CD8-positive, alpha-beta memory T cell (primary cell): Measurements from ENCODE around the gene CGB5. TPM values are rescaled to one million over a fixed set of nuclear protein-coding genes. Genes with fewer than 3 reads are reported as not detected.
"Not testable (repeated sequence)": the region's sequence is repeated elsewhere in the genome, so short reads cannot be mapped to it uniquely, and the experiment has no call there.

ENCODE experiments used
- CTCF ChIA-PET: fragments of 350-600 bp; sonication (Branson Sonifier 250); formaldehyde crosslinking; loops from one replicate; lab custom pipeline; 2021; ENCODE audit warnings: antibody characterized with exemption; lab: Charles Lee
- POLR2A ChIA-PET: fragments of 350-600 bp; sonication (Branson Sonifier 250); formaldehyde crosslinking; loops from one replicate; lab custom pipeline; 2021; ENCODE audit warnings: antibody characterized with exemption; lab: Charles Lee
- DNase-seq, 5 donors: peaks; one replicate each; pipeline versions ENCODE4 v3.0.0 to v3.0.0-alpha.2; 2020 to 2022; ENCODE audit warnings: mixed read lengths in 1 of 5
- H3K27ac ChIP-seq: one replicate; pipeline ENCODE4 v1.7.0; 2013; ENCODE audit warnings: low read depth, mild to moderate bottlenecking, low read length, moderate library complexity
- H3K27me3 ChIP-seq: 2 replicates; pipeline ENCODE4 v1.7.0; 2013; ENCODE audit warnings: low read length, mild to moderate bottlenecking; ENCODE audit not compliant: insufficient read depth, poor library complexity, severe bottlenecking
- H3K36me3 ChIP-seq: 2 replicates; pipeline ENCODE4 v1.7.0; 2013; ENCODE audit warnings: mild to moderate bottlenecking, low read length, moderate library complexity; ENCODE audit not compliant: insufficient read depth
- H3K4me1 ChIP-seq: 2 replicates; pipeline ENCODE4 v1.7.0; 2013; ENCODE audit warnings: mild to moderate bottlenecking, low read length, moderate library complexity; ENCODE audit not compliant: insufficient read depth
- H3K4me3 ChIP-seq: 2 replicates; pipeline ENCODE4 v1.7.0; 2013; ENCODE audit warnings: mild to moderate bottlenecking, low read length
- H3K9me3 ChIP-seq: 2 replicates; pipeline ENCODE4 v1.7.0; 2013; ENCODE audit warnings: mild to moderate bottlenecking, low read length
- H3K27ac Mint-ChIP-seq, 8 donors: one replicate each; pipeline ENCODE4 v1.8.0; 2020 to 2021; ENCODE audit warnings: mixed read lengths in 8 of 8, mild to moderate bottlenecking in 6 of 8, inconsistent platforms in 3 of 8, moderate library complexity in 3 of 8
- H3K27me3 Mint-ChIP-seq, 2 donors: one replicate each; pipeline ENCODE4 v1.8.0; 2020 to 2021; ENCODE audit warnings: mixed read lengths in 2 of 2, mild to moderate bottlenecking in 1 of 2, moderate library complexity in 1 of 2
- H3K36me3 Mint-ChIP-seq, 3 donors: one replicate each; pipeline ENCODE4 v1.8.0; 2020 to 2021; ENCODE audit warnings: mixed read lengths in 3 of 3, inconsistent platforms in 1 of 3, mild to moderate bottlenecking in 1 of 3
- H3K4me1 Mint-ChIP-seq, 3 donors: one replicate each; pipeline ENCODE4 v1.8.0; 2020 to 2021; ENCODE audit warnings: mixed read lengths in 3 of 3, inconsistent platforms in 1 of 3, mild to moderate bottlenecking in 1 of 3
- H3K4me3 Mint-ChIP-seq, 7 donors: one replicate each; pipeline ENCODE4 v1.8.0; 2020 to 2021; ENCODE audit warnings: mixed read lengths in 7 of 7, mild to moderate bottlenecking in 6 of 7, moderate library complexity in 4 of 7, inconsistent platforms in 2 of 7
- H3K9me3 Mint-ChIP-seq, 5 donors: one replicate each; pipeline ENCODE4 v1.8.0; 2020 to 2022; ENCODE audit warnings: mixed read lengths in 5 of 5, mild to moderate bottlenecking in 3 of 5, moderate library complexity in 2 of 5, inconsistent platforms in 1 of 5
- polyA plus RNA-seq: library from polyadenylated mRNA; unstranded; fragments of 300-500 nt; fragmentation: Illumina TruSeq; gene quantifications from one replicate; pipeline ENCODE4 v1.2.3, GENCODE V29; 2021
- total RNA-seq, 2 experiments: library from RNA; stranded (reverse); gene quantifications; one replicate each; pipeline ENCODE4 v1.2.3, GENCODE V29; 2021

CGB5 gene
- total and polyA plus RNA-seq, 3 experiments from 2014 or later, result not detected

DNA sequence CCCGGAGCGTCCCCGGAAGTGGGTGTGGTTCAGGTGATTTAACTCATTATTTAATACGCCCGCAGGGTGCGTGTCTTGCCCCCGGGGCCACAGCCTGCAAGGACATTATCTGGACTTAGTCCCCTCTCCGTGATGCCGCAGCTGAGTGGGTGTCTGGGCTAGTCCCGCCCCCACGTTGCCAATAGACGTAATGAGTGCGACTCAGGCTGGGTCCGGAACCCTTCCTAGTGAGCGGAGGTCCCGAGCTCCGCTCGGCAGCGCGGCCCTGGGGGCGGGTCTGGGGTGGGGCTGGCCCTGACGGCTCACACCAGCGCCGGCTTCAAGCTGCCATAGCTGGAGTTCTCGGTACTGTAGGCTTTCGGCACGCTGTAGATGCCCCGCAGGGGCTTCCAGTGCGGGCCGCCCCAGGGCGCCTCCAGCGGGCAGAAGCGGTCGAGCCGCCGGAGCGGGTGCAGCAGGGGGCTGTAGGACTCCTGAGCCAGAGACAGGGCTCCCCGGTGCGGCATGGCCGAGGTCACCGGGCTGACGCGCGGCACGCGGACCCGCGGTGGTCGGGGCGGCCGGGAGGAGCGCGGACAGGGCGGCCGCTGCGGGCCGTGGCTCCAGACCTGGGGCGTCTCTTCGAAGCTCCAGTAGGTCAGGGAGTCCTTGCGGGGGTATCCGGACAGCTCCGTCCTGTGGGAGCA is 25.8 kb upstream of the CGB5 start:
- Histone ChIP-seq H3K4me1 (peaks cover 6% of the 10 kb centered on the region), H3K36me3 (no peaks in the 10 kb centered on the region), H3K9me3 (no peaks in the 10 kb centered on the region), H3K27ac (no peak overlapping the region), H3K4me3 (peak overlapping the region; percentile 61), H3K27me3 (no peaks in the 10 kb centered on the region)
- Mint-ChIP-seq H3K9me3 (no peaks in the 10 kb centered on the region), H3K27me3 (no peaks in the 10 kb centered on the region), H3K4me3 (peak overlapping the region; percentile 77 to 94 (median 89)), H3K4me1 (peaks cover 21 to 42% (median 23%) of the 10 kb centered on the region in 3 donors), H3K36me3 (peaks cover 0 to 16% (median 0%) of the 10 kb centered on the region in 3 donors), H3K27ac (peak overlapping the region in 7 of 8 donors; percentile 17 to 92 (median 68))
- CTCF ChIA-PET, result interaction anchor here (0.8 to 3.4 kb wide), 7 partner anchors 9 to 52 kb away, joined by 3 to 25 read pairs (median 10); partner anchors contain the start of genes FTL, GYS1 and RUVBL2
- POLR2A ChIA-PET, result interaction anchor here (0.5 to 1.6 kb wide), 4 partner anchors 24 to 749 kb away, joined by 3 to 10 read pairs (median 3); partner anchors contain the start of genes AP2A1, GYS1 and RUVBL2
- DNase-seq, result peak; percentile 54 to 80 (median 65)

DNA sequence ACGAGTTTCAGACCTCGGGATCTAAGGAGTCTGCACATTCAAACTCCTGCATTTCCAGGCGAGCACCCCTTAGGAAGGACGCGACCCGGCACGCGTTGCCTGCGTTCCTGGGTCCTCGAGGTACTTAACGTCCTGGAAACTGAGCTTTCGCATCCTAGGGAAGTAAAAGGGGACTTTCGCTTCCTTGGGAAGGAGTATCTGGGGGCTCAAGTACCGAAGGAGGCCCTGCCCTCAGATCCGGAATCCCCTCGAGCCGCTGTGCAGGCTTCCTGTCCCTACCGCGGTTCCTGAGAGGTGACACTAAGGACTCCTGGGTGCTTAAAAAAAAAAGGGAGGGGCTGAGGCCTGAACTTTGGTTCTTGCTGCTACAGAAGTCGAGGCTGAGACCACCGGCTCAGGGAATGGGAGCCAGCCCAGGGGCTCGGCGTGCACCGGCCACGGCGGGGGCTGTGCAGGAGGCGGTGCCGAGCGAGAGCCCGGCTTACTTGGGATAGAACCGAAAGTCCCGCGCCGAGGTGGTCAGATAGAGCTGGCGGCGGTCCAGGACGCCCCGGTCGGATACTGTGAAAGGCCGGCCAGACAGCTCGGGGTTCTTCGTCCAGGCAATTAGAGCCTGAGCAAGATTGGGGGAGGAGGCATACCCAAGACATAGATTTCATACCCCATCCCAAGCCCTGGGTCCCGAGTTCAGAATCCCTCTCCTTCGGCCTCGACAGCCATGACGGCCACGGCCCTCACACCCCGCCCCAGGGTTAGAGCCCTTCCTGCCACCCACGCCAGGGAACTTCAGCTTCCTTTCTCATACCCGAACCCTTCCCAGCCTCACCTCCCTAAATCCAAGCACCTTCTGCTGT is 25.0 kb upstream of the CGB5 start:
- H3K9me3 Mint-ChIP-seq, result not testable (repeated sequence)

DNA sequence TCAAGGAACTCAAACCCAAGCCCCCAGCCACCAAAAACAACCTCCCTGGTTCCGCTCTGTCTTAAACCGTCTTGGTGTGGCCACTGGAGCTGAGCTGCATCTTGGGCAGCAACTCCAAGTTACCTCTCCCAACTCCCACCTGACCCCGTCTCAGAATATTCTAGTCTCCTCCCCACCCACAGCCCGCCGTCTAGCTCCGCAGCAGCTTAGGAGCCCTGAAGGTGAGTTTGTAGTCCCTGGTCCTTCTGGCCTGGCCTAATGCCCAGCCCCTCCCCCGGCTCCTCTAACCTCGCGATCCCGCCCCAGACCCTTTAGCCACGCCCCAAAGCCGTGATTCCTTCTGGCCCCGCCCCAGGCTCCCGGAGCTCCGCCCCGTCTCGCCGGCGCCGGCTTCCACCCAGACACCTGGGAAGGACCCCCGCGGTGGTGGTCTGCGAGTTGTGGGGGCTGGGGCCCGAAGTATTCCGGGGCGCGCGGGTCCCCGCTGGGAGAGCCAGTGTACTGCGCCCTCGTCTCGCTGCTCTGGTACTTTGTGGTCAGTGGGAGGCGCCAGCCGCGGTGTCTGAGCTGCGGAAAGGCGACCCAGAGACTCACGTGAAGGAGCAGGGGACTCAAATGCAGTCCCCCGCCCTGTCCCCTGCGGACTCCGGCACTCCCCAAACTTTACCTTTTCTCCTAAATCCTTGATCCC is 24.3 kb upstream of the CGB5 start:
- H3K27ac ChIP-seq, result no peak overlapping the region
- ChIA-PET CTCF (interaction anchor here (0.7 to 3.4 kb wide), 5 partner anchors 20 to 87 kb away, joined by 3 to 25 read pairs (median 10); partner anchors contain the start of genes GYS1 and RUVBL2), POLR2A (interaction anchor here (0.8 to 1.6 kb wide), 2 partner anchors 26 kb away, joined by 4 to 10 read pairs; partner anchors contain the start of genes GYS1 and RUVBL2)
- no peaks in the 10 kb centered on the region for H3K27me3 Mint-ChIP-seq
- peaks cover 21 to 42% (median 23%) of the 10 kb centered on the region in 3 donors for H3K4me1 Mint-ChIP-seq
- peaks cover 6% of the 10 kb centered on the region for H3K4me1 ChIP-seq
- no peaks in the 10 kb centered on the region for H3K9me3 Mint-ChIP-seq
- H3K27ac Mint-ChIP-seq, result peak overlapping the region in 6 of 8 donors; percentile 40 to 93 (median 84)
- no peaks in the 10 kb centered on the region for H3K36me3 ChIP-seq
- no peaks in the 10 kb centered on the region for H3K27me3 ChIP-seq
- peak overlapping the region; percentile 77 to 94 (median 89) for H3K4me3 Mint-ChIP-seq
- H3K36me3 Mint-ChIP-seq, result peaks cover 0 to 7% (median 0%) of the 10 kb centered on the region in 3 donors
- H3K4me3 ChIP-seq, result peak overlapping the region; percentile 61
- no peaks in the 10 kb centered on the region for H3K9me3 ChIP-seq
- DNase-seq, result peak; percentile 47 to 74 (median 61)

More for the DNA sequence above, 25.0 kb upstream of the CGB5 start:
- H3K36me3 ChIP-seq, H3K27me3 ChIP-seq, H3K27me3 Mint-ChIP-seq, H3K27ac ChIP-seq, H3K4me1 ChIP-seq, H3K9me3 ChIP-seq: not testable (repeated sequence)
- peaks cover 21 to 42% (median 23%) of the 10 kb centered on the region in 3 donors for H3K4me1 Mint-ChIP-seq
- peak overlapping the region in 6 of 8 donors; percentile 40 to 93 (median 84) for H3K27ac Mint-ChIP-seq
- H3K36me3 Mint-ChIP-seq, result peaks cover 0 to 14% (median 0%) of the 10 kb centered on the region in 3 donors
- peak in 3 of 5 donors; percentile 16 to 36 (median 29) for DNase-seq
- peak overlapping the region; percentile 77 to 94 (median 89) for H3K4me3 Mint-ChIP-seq
- CTCF ChIA-PET, result interaction anchor here (0.7 to 3.4 kb wide), 8 partner anchors 10 to 88 kb away, joined by 3 to 25 read pairs (median 6); partner anchors contain the start of genes FTL, GYS1 and RUVBL2
- peak overlapping the region; percentile 61 for H3K4me3 ChIP-seq
- POLR2A ChIA-PET, result interaction anchor here (1.2 to 1.6 kb wide), 2 partner anchors 25 to 452 kb away, joined by 3 to 10 read pairs; partner anchors contain the start of genes GYS1 and RUVBL2

DNA sequence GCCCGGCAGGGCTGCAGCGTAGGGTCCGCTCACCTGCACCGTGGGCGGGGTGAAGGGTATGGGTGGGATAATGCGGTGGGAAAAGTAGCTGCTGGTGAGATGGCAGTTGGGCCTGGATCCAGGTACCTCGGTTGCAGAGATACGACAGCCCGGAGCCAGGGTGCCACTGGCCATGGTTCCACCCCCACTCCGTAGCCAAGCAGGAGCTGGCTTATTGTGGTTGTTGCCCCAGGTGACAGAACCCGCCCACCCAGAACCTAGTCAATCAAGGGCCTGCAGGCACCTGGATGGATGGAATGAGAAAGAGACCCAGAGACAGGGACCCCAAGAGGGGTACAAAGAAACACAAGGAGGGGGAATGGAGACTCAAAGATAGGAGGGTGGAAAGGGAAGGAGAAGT is 23.3 kb upstream of the CGB5 start:
- Mint-ChIP-seq H3K4me1 (peaks cover 21 to 42% (median 23%) of the 10 kb centered on the region in 3 donors), H3K36me3 (peaks cover 0 to 3% (median 0%) of the 10 kb centered on the region in 3 donors), H3K4me3 (peak overlapping the region in 5 of 7 donors; percentile 46 to 90 (median 57)), H3K9me3 (no peaks in the 10 kb centered on the region), H3K27ac (peak overlapping the region in 2 of 8 donors; percentile 40 to 68), H3K27me3 (peaks cover 0 to 3% of the 10 kb centered on the region in 2 donors)
- no peaks in the 10 kb centered on the region for H3K9me3 ChIP-seq
- POLR2A ChIA-PET, result interaction anchor here (0.8 kb wide), 1 partner anchor 27 kb away, joined by 4 read pairs; the partner anchor contains the start of genes GYS1 and RUVBL2
- CTCF ChIA-PET, result no interaction called here
- H3K4me1 ChIP-seq, result peaks cover 6% of the 10 kb centered on the region
- H3K27ac ChIP-seq, result no peak overlapping the region
- no peak overlapping the region for H3K4me3 ChIP-seq
- no peaks in the 10 kb centered on the region for H3K36me3 ChIP-seq
- no peak for DNase-seq
- H3K27me3 ChIP-seq, result no peaks in the 10 kb centered on the region

DNA sequence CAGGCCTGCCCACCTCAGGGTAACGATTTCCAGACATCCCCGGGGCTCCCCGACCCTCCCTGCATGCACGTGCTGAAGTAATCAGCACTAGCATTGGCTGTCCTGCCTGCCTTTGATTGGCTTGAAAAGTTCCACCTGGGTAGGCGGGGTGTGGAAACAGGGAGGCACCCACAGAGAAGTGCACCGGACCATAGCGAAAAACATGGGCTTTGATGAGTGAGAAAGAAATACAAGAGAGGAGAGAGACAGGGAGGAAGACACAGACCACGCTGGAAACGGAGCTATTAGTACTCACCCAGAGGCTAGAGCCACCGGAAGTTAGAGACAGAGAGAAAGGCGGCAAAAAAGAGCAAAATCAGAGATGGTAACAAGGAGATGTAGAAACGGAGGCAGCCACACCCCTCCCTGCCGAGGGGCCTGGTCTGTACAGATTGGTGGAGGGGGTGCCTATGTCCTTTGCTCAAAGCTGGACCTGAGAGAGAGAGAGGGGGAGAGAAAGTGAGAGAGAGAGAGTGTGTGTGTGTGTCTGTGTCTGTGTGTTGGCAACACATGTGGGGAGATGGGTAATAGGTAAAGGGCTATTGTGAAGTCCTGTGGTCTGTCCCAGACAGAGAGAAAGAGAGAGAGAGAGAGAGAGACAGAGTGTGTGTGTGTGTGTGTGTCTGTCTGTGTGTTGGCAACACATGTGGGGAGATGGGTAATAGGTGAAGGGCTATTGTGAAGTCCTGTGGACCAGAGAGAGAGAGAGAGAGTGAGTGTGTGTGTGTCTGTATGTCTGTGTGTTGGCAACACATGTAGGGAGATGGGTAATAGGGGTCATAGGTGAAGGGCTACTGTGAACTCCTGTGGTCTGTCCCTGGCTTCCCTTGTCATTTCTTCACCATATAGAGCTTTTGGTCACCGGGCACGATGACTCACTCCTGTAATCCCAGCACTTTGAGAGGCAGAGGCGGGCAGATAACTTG is 22.4 kb upstream of the CGB5 start:
- Mint-ChIP-seq H3K27me3 (peaks cover 0 to 3% of the 10 kb centered on the region in 2 donors), H3K4me1 (peaks cover 21 to 42% (median 23%) of the 10 kb centered on the region in 3 donors), H3K36me3 (no peaks in the 10 kb centered on the region), H3K9me3 (no peaks in the 10 kb centered on the region), H3K4me3 (peak overlapping the region in 5 of 7 donors; percentile 0 to 48 (median 23)), H3K27ac (peak overlapping the region in 6 of 8 donors; percentile 1 to 88 (median 14))
- Histone ChIP-seq H3K4me3 (no peak overlapping the region), H3K9me3 (no peaks in the 10 kb centered on the region), H3K36me3 (no peaks in the 10 kb centered on the region), H3K4me1 (peaks cover 6% of the 10 kb centered on the region), H3K27ac (no peak overlapping the region), H3K27me3 (no peaks in the 10 kb centered on the region)
- CTCF ChIA-PET, result no interaction called here
- POLR2A ChIA-PET, result no interaction called here
- no peak for DNase-seq

DNA sequence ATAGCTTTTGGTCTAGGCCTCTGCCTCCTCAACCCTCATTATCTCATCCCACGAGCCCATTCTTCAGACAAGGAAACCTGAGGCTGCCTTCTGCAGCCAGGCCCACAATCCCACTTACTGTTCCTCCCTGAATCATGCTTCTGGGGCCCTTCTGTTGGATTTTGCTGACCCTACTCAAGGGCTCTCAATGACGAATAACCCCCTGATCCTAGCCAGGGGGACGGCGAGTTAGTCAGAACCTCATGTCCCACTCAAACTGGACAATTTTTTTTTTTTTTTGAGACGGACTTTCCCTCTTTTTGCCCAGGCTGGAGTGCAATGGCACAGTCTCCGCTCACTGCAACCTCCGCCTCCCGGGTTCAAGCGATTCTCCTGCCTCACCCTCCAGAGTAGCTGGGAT is 21.5 kb upstream of the CGB5 start:
- no peaks in the 10 kb centered on the region for H3K36me3 Mint-ChIP-seq
- no peaks in the 10 kb centered on the region for H3K9me3 ChIP-seq
- H3K27ac Mint-ChIP-seq, result no peak overlapping the region
- POLR2A ChIA-PET, result no interaction called here
- no peak for DNase-seq
- no peaks in the 10 kb centered on the region for H3K27me3 ChIP-seq
- H3K4me1 Mint-ChIP-seq, result peaks cover 21 to 40% (median 23%) of the 10 kb centered on the region in 3 donors
- no peaks in the 10 kb centered on the region for H3K9me3 Mint-ChIP-seq
- CTCF ChIA-PET, result interaction anchor here (1.2 kb wide), 1 partner anchor 29 kb away, joined by 4 read pairs; the partner anchor contains the start of genes GYS1 and RUVBL2
- H3K36me3 ChIP-seq, result no peaks in the 10 kb centered on the region
- H3K4me3 ChIP-seq, result no peak overlapping the region
- H3K27ac ChIP-seq, result no peak overlapping the region
- H3K4me3 Mint-ChIP-seq, result no peak overlapping the region
- H3K4me1 ChIP-seq, result peaks cover 6% of the 10 kb centered on the region
- H3K27me3 Mint-ChIP-seq, result peaks cover 0 to 3% of the 10 kb centered on the region in 2 donors
